A549 treated with AZD9567 at 1 μM for 4 hours (cell line): ENCODE data around the gene CDK6. TPM values are rescaled to one million over a fixed set of nuclear protein-coding genes. Genes with fewer than 3 reads are reported as not detected.

ENCODE experiments used
- total RNA-seq: library from RNA; stranded (reverse); fragments of 200-300 nt; extraction: Qiagen RNA extraction; gene quantifications from 5 replicates; pipeline ENCODE4 v1.2.3, GENCODE V29; 2022; ENCODE audit not compliant: insufficient read depth

The CDK6 gene
- 10.9 to 14.1 TPM (median 12.2 TPM) in 5 replicates for total RNA-seq

GRCh38 chr7:92836489-92836999 lies at the start of gene CDK6:
Gene CDK6 (minus strand): TSS chr7:92836573. CDS start chr7:92833323, 3,250 bp downstream.

Other genes with a start within 250 kb of the CDK6 start
- 27.5 to 29.9 TPM (median 28.3 TPM) in 5 replicates for gene FAM133B, start 246.2 kb downstream of the CDK6 start, total RNA-seq